Measurements from ENCODE around the gene PNPLA6. TPM values are rescaled to one million over a fixed set of nuclear protein-coding genes. Genes with fewer than 3 reads are reported as not detected.

The PNPLA6 gene
- total RNA-seq, 1 experiment from 2014 or later = 217 TPM

- H3K9me3 ChIP-seq (ENCODE audit: low read length) = no peaks in the 10 kb centered on the region
- no peak overlapping the region for H3K4me3 ChIP-seq (ENCODE audit: low read length)
- CTCF ChIA-PET = no interaction called here
- no TSS peak for BruUV-seq (replicated peaks)
- H2AFZ ChIP-seq (ENCODE audit: low read length) = no peak overlapping the region
- H4K20me1 ChIP-seq (ENCODE audit: low read length) = no peaks in the 10 kb centered on the region
- H3K79me2 ChIP-seq (ENCODE audit: low read length) = no peaks in the 10 kb centered on the region
- POLR2A ChIA-PET (ENCODE audit: unreplicated experiment) = no interaction called here
- no peak overlapping the region for H3K9ac ChIP-seq (ENCODE audit: low read length)
- DNase-seq (no peak), ATAC-seq (no peak)
- H3K27me3 ChIP-seq (ENCODE audit: low read length) = no peaks in the 10 kb centered on the region
- TF ChIP-seq EZH2phosphoT487 (IDR thresholded peaks at IDR 0.05; ENCODE audit: borderline replicate concordance, low read length) (no peak), CTCF (conservative IDR thresholded peaks at IDR 0.05; ENCODE audit: low read depth, low read length) (no peak), EZH2 (IDR thresholded peaks at IDR 0.05; ENCODE audit: low read length, unreplicated experiment) (no peak)
- no peaks in the 10 kb centered on the region for H3K9me2 ChIP-seq (replicated peaks; ENCODE audit: low read length)
- intact Hi-C loops (cut with micrococcal nuclease) = no loop called here
- H3F3A ChIP-seq (ENCODE audit: low read length, unreplicated experiment) = no peaks in the 10 kb centered on the region
- no peaks in the 10 kb centered on the region for H3K4me1 ChIP-seq (ENCODE audit: insufficient read depth, low read length)
- H3K4me2 ChIP-seq (ENCODE audit: low read length) = no peak overlapping the region
- no peak overlapping the region for H3K27ac ChIP-seq (ENCODE audit: low read length)
- H3K36me3 ChIP-seq (ENCODE audit: low read depth, low read length) = peaks cover 35% of the 10 kb centered on the region
Measured at GRCh38 chr19:7545300-7545699, 9.8 kb downstream of the PNPLA6 start.

- Histone ChIP-seq H3K9ac (ENCODE audit: low read length) (no peak overlapping the region), H3K27me3 (ENCODE audit: low read length) (no peaks in the 10 kb centered on the region), H3K4me1 (ENCODE audit: insufficient read depth, low read length) (no peaks in the 10 kb centered on the region), H3F3A (ENCODE audit: low read length, unreplicated experiment) (no peaks in the 10 kb centered on the region), H3K4me2 (ENCODE audit: low read length) (no peak overlapping the region), H3K4me3 (ENCODE audit: low read length) (no peak overlapping the region), H4K20me1 (ENCODE audit: low read length) (no peaks in the 10 kb centered on the region), H3K9me2 (replicated peaks; ENCODE audit: low read length) (no peaks in the 10 kb centered on the region), H3K9me3 (ENCODE audit: low read length) (no peaks in the 10 kb centered on the region), H2AFZ (ENCODE audit: low read length) (no peak overlapping the region), H3K36me3 (ENCODE audit: low read depth, low read length) (peaks cover 36% of the 10 kb centered on the region), H3K79me2 (ENCODE audit: low read length) (no peaks in the 10 kb centered on the region), H3K27ac (ENCODE audit: low read length) (no peak overlapping the region)
- DNase-seq (no peak), ATAC-seq (no peak)
- POLR2A ChIA-PET (ENCODE audit: unreplicated experiment) = no interaction called here
- BruUV-seq (replicated peaks) = no TSS peak
- intact Hi-C loops (cut with micrococcal nuclease) = no loop called here
- TF ChIP-seq EZH2phosphoT487 (IDR thresholded peaks at IDR 0.05; ENCODE audit: borderline replicate concordance, low read length) = no peak
- TF ChIP-seq EZH2 (IDR thresholded peaks at IDR 0.05; ENCODE audit: low read length, unreplicated experiment) = no peak
- no peak for TF ChIP-seq CTCF (conservative IDR thresholded peaks at IDR 0.05; ENCODE audit: low read depth, low read length)
- CTCF ChIA-PET = no interaction called here
Measured at GRCh38 chr19:7545904-7546303, 10.4 kb downstream of the PNPLA6 start.

- no peaks in the 10 kb centered on the region for H3K4me1 ChIP-seq (ENCODE audit: insufficient read depth, low read length)
- intact Hi-C loops (cut with micrococcal nuclease) = no loop called here
- H3K27me3 ChIP-seq (ENCODE audit: low read length) = no peaks in the 10 kb centered on the region
- TF ChIP-seq EZH2phosphoT487 (IDR thresholded peaks at IDR 0.05; ENCODE audit: borderline replicate concordance, low read length) (no peak), EZH2 (IDR thresholded peaks at IDR 0.05; ENCODE audit: low read length, unreplicated experiment) (no peak), CTCF (conservative IDR thresholded peaks at IDR 0.05; ENCODE audit: low read depth, low read length) (no peak)
- H3F3A ChIP-seq (ENCODE audit: low read length, unreplicated experiment) = no peaks in the 10 kb centered on the region
- H3K4me2 ChIP-seq (ENCODE audit: low read length) = no peak overlapping the region
- H4K20me1 ChIP-seq (ENCODE audit: low read length) = no peaks in the 10 kb centered on the region
- H3K9me3 ChIP-seq (ENCODE audit: low read length) = no peaks in the 10 kb centered on the region
- no peaks in the 10 kb centered on the region for H3K79me2 ChIP-seq (ENCODE audit: low read length)
- no peak for DNase-seq
- POLR2A ChIA-PET (ENCODE audit: unreplicated experiment) = no interaction called here
- H3K36me3 ChIP-seq (ENCODE audit: low read depth, low read length) = peaks cover 25% of the 10 kb centered on the region
- H3K4me3 ChIP-seq (ENCODE audit: low read length) = no peak overlapping the region
- H2AFZ ChIP-seq (ENCODE audit: low read length) = no peak overlapping the region
- no TSS peak for BruUV-seq (replicated peaks)
- ATAC-seq = no peak
- H3K27ac ChIP-seq (ENCODE audit: low read length) = no peak overlapping the region
- H3K9ac ChIP-seq (ENCODE audit: low read length) = no peak overlapping the region
- no peaks in the 10 kb centered on the region for H3K9me2 ChIP-seq (replicated peaks; ENCODE audit: low read length)
- CTCF ChIA-PET = no interaction called here
Measured at GRCh38 chr19:7547159-7547558, 11.6 kb downstream of the PNPLA6 start.
